HG02885 (cell line): ENCODE data around the gene AIG1.
"Not testable (repeated sequence)": the region's sequence is repeated elsewhere in the genome, so short reads cannot be mapped to it uniquely, and the experiment has no call there.

Source experiments
- ATAC-seq: cut with Tn5 transposase; IDR thresholded peaks from one replicate; pipeline ENCODE4 v1.9.1; 2021; ENCODE audit warnings: mild to moderate bottlenecking; ENCODE audit not compliant: unreplicated experiment, poor library complexity

The AIG1 gene

DNA sequence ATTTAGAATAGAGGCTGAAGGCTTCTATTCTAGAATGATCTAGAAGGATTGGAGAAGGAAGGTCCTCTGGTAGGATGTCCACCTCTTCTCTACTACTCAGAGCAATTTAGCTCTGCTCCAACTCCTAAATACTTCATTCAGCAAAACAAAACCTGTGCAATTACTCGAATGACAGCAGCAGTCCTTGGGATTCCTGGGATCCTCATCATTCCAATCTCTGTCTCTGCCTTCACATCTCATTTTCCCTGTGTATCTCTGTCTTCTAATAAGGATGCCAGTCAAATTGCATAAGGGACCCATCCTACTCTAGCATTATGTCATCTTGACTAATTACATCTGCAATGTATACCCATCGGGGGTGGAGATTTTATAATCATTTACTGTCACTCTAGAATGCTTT is 5.5 kb upstream of the AIG1 start:
- no peak for ATAC-seq

DNA sequence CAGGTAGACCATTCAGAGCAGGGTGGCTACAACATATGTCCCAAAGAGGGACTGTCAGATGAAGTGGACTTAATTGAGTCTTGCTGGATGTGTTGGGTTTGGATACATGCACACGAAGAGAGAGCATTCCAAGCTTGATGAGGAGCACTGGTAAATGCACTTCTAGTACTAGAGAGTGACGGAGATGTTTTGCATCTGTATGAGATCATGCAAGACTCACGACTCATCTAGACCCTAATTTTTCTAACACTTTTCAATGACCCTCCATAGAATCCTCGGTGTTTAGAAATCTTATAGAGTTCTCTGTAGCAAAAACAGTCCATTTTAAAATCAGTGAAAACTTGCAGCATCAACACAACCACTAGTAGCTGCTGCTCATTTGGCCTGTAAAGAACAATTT is 4.8 kb upstream of the AIG1 start:
- no peak for ATAC-seq

DNA sequence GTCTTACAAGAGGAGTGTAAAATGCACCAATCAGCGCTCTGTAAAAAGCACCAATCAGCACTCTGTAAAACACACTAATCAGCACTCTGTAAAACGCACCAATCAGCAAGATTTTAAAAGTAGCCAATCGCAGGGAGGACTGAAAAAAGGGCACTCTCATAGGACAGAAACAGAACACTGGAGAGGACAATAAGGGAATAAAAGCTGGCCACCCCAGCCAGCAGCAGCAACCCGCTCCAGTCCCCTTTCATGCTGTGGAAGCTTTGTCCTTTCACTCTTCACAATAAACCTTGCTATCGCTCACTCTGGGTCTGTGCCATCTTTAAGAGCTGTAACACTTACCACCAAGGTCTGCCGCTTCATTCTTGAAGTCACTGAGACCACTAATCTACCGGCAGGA is 1.7 kb upstream of the AIG1 start:
- no peak for ATAC-seq

DNA sequence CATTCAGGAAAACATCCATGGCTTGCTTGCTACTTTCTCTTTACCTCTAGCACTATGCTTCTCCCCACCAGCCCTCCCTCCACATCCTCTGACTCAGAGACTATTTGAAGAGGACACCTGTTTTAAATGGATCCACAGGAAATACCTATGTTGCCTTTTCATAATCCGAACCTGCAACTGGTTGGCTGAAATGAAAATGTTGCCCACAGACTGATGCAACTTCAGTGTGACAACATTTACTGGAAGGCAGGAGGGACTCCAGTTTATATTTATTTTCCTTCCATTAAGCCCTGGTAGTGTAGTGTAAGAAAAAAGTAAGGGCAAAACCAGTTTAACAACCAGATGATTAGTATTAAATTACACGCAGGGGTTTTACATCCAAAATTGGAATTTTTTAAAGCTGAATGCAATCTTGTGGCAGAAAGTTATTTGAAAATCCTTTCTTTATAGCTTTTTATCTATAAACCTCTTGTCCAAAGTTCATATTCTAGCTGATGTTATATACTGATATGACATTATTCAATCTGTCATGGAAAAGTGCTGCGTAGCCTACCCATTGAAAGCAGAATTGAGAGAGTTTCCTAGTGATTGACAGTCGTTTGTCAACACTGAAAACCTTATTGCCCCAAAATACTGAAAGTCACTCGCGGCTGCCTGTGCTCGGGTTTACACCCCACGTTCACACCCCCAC is 881 bp upstream of the AIG1 start:
- no peak for ATAC-seq

DNA sequence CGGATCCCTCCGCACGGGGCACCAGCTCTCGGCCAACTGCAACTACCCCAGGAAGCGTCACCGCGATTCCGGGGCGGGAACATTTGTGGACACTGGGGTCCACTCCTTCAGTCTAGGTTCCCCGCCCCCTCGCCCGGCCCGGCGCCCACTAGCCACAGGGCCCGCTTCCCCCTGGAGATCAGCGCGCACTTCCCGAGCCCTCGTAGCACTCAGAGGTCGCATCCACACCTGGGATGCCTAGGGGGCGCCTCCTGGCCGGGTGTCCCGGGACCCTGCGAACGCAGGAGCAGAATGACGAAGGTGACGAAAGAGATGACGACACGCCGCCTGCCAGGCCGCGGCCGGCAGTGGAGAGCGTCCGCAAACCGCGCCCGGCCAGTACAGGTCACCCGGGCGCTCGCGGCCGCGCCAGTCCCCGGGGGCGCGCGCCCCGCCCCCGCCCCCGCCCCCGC is 309 bp upstream of the AIG1 start:
- ATAC-seq = peak; percentile 75

DNA sequence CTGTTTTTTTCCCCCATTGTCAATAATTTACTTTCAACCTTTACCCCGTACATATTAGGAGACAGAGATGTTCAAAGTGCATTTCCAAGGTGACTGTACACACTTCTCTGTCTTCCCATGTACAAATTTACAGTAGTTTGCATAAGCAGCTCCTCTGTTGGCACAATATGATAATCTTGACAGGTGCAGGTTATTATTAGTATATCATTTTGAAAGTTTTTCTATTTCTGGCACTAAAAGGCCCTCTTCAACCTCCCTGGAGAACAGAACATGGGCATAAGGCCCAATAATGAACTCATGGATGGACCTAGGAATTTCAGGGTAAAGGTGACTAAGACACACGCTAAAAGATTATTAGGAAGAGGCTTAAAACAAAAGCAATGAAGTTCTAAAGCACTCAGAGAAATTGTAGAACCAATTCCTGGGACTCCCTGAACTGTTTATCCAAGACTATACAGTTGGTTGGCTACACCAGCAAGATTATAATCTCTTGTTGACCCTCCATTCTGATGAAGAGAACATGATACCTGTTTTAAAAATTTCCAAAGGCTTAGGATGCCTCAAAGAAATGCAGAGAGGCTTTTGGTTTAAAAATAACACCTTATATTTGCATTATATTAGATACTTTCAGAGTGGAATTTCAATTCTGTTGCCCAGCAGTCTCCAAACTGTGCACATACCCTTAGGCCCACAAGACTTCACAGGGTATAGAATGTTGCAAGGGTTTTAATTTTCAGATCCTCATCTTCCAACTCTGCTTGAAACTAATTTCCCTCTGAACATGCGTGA is 1.1 kb downstream of the AIG1 start:
- no peak for ATAC-seq

DNA sequence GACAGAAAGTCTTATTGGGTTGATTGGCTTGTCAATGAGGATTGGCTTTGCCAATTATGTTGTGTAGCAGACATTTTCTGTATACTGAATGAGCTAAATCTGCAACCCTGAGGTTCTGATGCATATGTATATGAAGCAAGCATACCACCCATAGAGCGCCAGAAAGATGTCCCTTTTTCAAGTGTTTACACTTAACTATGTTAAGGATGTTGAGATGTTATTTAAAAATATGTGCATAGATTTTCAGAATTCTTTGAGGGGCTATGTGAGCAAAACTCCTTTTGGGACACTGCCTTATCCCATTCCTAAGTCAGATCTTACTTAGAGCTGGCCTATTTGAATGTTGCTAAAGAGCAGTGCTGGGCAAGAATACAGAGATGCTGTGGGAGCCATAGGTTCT is 1.9 kb downstream of the AIG1 start:
- ATAC-seq = no peak

DNA sequence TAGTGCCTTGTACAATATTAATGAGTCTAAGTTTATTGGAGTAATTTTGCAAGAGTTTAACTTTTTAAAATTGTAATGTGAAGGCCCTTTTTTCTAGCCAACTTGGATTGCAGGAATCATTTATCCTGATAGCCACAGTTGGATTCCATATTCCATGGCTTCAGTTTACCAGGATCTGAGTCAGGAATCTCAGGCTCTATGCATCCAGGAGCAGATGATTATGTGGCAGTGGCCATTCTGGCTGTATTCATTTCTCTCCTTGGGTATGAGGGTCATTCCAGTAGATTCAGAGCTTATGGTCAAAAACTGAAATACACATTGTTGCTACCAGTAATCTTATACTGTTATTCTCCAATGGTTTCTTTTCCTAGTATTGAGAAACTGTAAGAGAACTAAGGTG is 2.9 kb downstream of the AIG1 start:
- no peak for ATAC-seq

DNA sequence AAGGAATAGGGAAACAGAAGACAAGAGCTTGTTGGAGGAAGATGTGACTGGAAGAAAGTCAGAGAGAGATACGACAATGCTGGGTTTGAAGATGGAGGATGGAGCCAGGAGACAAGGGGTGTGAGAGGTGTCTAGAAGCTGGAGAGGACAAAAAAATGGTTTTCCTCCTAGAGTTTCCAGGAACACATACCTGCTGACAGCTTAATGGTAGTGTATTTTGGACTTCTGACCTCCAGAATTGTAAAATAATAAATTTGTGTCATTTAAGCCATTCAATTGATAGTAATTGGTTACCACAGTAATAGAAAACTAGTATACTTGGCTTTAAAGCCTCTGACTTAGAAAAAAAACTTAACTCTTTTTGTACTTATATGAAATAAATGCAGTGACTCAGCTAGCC is 3.6 kb downstream of the AIG1 start:
- no peak for ATAC-seq

DNA sequence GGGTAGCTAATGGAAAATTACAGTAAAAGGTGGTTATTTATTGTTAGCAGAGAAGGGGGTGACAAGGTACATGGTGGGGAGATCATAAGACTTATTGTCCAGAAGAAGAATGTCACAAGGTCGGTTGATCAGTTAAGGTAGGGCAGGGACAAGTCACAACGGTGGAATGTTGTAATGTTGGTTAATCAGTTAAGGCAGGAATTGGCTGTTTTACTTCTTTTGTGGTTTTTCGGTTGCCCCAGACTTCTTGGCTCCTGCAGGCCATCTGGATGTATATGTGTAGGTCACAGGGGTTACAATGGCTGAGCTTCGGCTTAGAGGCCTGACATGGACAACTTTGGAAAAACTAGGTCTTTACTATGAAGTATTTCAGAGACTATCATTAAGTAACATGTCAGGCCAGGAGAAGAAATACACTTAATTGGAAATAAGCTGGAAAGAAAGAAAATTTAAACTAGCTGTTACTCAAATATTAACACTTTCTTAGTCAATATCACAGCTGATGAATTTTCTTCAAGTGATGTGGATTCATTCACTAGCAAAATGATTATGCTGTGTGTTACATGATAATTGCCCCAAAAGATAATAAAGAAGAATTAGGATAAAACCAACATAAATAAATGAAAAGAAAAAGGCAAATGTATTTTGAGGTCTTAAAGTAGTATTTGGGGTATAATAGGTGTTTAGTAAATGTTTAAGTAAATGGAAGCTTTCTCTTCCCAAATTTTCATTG is 4.4 kb downstream of the AIG1 start:
- no peak for ATAC-seq

DNA sequence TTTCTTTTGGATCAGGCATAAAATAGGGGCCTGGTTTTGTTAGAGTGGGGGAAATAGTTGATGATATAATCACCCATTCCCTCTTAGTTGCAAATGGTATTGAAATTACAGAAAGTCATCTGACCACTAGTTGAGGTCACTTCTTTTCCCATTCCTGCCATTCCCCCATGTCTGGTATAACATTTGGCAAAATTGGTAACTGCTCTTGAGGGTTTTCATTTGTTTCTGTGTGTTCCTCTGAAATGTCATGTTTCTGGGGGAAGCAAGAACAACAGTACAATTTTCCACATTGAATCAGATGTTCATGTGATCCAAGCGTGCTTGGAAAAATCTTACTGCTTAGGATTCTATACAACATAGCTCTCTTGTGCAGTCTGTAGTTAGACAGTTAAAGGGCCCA is 7.3 kb downstream of the AIG1 start:
- ATAC-seq = no peak

DNA sequence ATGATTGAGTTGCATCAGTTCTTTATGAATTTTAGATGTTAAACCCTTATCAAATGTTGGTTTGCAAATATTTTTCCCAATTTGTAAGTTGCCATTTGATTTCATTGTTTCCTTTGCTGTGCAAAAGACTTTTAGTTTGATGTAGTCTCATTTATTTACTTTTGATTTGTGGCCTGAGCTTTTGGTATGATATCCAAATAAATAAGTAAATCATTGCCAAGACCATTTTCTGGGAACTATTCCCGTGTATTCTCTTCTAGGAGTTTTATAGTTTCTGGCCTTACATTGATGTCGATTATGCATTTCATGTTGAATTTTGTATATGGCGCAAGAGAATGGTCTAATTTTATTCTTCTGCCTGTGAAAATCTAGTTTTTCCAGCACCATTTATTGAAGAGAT is 13.4 kb downstream of the AIG1 start:
- ATAC-seq = no peak

DNA sequence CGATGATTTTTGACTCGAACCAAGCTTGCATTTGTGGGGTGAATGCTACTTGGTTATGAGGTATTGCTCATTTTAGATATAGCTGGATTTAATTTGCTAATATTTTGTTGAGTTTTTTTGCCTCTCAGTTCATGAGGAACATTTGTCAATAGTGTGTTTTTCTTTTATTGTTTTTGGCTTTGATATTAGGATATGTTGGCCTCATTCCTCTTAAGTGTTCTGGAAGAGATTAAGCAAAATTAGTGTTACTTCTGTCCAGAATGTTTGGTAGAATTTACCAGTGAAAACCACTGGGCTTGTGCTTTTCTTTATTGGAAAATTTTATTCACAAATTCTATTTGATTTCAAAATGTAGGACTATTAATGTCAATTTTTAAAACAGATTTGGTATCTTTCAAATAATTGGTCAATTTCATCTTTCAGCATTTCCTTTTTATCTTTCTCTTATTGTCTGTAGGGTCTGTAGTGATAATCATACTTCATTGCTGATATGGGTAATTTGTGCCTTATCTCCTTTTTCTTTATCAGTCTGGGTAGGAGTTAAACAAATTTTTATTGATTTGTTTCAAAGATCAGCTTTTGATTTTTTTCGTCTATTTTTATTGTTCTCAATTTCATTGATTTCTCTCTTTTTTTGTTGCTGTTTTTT is 14.1 kb downstream of the AIG1 start:
- no peak for ATAC-seq

DNA sequence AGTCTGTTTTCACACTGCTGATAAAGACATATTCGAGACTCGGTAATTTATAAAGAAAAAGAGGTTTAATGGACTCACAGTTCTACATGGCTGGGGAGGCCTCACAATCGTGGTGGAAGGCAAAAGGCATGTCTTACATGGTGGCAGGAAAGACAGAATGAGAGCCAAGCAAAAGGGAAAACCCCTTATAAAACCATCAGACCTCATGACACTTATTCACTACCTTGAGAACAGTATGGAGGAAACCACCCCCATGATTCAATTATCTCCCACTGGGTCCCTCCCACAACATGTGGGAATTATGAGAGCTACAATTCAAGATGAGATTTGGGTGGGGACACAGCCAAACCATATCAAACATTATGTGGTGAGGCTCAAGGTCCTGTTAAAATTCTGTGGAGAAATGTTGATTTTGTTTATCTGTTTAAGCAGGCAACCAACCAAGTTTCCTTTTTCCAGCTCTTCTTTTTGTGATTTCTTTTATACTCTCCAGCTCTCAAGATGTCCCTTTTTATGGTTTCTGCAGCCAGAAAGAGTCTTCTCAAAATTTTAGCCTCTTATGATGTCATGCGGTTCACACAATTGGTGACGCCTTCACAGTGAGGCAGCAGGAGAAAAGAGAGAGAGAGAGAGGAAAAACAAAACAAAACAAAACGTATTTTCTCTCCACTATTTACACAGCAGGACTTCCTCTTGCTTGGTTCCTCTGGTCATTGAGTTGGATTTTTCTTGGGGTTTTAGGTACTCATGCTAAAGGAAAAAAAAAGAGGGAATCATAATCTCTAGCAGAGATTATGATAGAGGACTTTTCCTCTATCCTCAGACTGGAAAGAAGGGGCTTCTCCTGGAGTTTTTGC is 18.0 kb downstream of the AIG1 start:
- ATAC-seq = no peak

DNA sequence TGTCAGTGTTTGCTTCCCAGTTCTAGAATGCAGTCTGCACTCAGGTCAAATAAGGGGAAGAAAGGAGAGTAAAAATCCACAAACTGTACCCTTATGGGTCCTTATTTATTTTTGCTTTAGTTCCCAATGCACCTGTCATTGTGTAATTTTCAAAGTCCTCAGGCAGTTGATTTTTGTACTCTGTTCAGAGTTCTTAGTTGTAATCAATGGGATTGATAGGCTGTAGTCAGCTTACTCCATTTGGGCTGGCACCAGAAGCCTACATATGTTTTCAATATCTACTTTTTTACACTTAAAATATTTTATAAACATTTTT is 18.6 kb downstream of the AIG1 start:
- no peak for ATAC-seq

DNA sequence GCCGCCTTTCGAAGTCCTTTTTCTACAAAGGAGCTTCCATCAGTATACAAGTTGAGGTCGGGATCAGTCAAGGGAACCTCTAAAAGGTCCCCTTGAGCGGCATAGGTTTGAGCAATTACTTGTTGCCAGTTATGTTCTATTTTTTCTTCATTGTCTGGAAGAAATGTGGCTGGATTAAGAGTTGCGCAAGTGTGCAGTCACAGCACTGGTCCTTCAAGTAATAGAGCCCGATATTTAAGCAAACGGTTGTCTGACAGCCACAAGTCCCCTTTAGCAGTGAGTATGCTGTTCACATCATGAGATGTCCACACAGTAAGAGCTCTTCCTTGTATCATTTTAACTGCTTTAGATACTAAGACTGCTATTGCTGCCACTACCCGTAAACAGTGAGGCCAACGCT is 21.6 kb downstream of the AIG1 start:
- not testable (repeated sequence) for ATAC-seq

DNA sequence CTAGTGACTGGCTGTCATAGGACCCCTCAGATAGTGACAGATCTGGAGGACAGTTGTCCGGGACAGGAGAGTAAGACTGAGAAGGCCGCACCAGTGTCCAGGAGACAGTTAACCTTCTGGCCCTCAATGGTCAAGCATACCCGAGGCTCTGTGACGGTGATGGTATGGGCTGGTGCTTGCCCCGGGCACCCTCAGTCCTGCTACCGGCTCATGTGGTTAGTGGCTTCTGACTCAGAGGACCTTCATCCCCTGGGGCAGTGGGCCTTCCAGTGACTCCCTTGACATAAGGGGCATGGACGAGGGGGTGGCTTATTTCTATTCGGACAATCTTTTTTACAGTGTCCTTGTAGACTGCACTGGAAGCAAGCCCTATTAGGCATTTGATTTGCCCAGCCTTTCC is 23.3 kb downstream of the AIG1 start:
- ATAC-seq = not testable (repeated sequence)

DNA sequence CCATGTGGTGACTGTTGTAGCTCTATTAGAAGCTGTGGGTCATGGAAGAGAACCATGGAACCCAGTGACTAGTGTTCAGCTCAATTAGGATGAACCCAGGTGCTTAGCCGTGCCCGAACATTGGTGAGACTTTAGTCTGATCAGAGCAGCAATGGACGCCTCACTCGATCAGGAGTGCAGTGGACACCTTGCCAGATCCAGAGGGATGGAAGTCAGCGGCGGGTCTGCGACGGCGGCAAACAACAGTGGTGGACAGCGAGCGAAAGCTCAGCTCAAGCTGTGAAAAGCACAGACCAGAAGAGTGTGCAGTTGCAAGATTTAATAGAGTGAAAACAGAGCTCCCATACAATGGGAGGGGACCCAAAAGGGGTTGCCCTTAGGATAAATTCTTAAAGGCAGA is 26.6 kb downstream of the AIG1 start:
- ATAC-seq = not testable (repeated sequence)

DNA sequence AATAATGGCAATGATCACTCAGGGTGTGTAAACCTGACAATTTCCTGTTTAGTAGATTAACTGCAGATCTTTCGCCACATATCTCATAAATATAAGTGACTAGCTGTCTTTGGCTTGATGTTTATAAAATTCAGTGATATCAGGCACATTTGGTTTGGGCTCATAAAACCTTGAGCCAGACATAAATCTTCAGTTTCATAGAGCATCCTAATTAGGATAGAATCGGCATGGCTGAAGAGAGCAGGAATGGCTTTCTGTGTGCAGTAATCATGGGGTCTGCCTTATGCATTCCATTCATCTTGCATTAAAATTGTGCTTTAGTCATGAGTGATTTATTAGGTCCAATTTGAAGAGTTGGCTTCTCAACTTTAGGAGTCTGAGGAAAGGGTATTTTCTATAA is 27.2 kb downstream of the AIG1 start:
- ATAC-seq = no peak
